ENCODE measurements around the gene SPOCK1. TPM values are rescaled to one million over a fixed set of nuclear protein-coding genes. Genes with fewer than 3 reads are reported as not detected.

Gene SPOCK1
- total RNA-seq, 1 experiment from 2014 or later: 9.8 TPM

GRCh38 chr5:137516961-137517360 is 17.8 kb upstream of the SPOCK1 start:
- ATAC-seq: no peak

GRCh38 chr5:137516251-137516797 is 17.2 kb upstream of the SPOCK1 start:
- intact Hi-C loops (cut with micrococcal nuclease): no loop called here
- Histone ChIP-seq H3K9me3 (ENCODE audit: low read length) (no peaks in the 10 kb centered on the region), H3K4me3 (ENCODE audit: low read length) (no peak overlapping the region), H3K4me2 (ENCODE audit: low read length) (no peak overlapping the region), H3K9ac (ENCODE audit: low read length) (no peak overlapping the region), H3K27me3 (ENCODE audit: low read length) (no peaks in the 10 kb centered on the region), H3K27ac (ENCODE audit: low read length) (no peak overlapping the region), H3K9me2 (replicated peaks; ENCODE audit: low read length) (no peaks in the 10 kb centered on the region), H3K36me3 (ENCODE audit: low read depth, low read length) (no peaks in the 10 kb centered on the region), H4K20me1 (ENCODE audit: low read length) (no peaks in the 10 kb centered on the region), H2AFZ (ENCODE audit: low read length) (no peak overlapping the region), H3F3A (ENCODE audit: low read length, unreplicated experiment) (no peaks in the 10 kb centered on the region), H3K79me2 (ENCODE audit: low read length) (no peaks in the 10 kb centered on the region), H3K4me1 (ENCODE audit: insufficient read depth, low read length) (no peaks in the 10 kb centered on the region)
- ChIA-PET CTCF (no interaction called here), POLR2A (ENCODE audit: unreplicated experiment) (no interaction called here)
- ATAC-seq (no peak), DNase-seq (no peak)
- no peak for TF ChIP-seq EZH2 (IDR thresholded peaks at IDR 0.05; ENCODE audit: low read length, unreplicated experiment)
- no peak for TF ChIP-seq CTCF (conservative IDR thresholded peaks at IDR 0.05; ENCODE audit: low read depth, low read length)
- no peak for TF ChIP-seq EZH2phosphoT487 (IDR thresholded peaks at IDR 0.05; ENCODE audit: borderline replicate concordance, low read length)
- no TSS peak for BruUV-seq (replicated peaks)

More at GRCh38 chr5:137516961-137517360, 17.8 kb upstream of the SPOCK1 start:
- no TSS peak for BruUV-seq (replicated peaks)
- intact Hi-C loops (cut with micrococcal nuclease): no loop called here
- Histone ChIP-seq H3K9me3 (ENCODE audit: low read length) (no peaks in the 10 kb centered on the region), H3K36me3 (ENCODE audit: low read depth, low read length) (no peaks in the 10 kb centered on the region), H3K27ac (ENCODE audit: low read length) (no peak overlapping the region), H3F3A (ENCODE audit: low read length, unreplicated experiment) (no peaks in the 10 kb centered on the region), H3K9ac (ENCODE audit: low read length) (no peak overlapping the region), H3K4me3 (ENCODE audit: low read length) (no peak overlapping the region), H2AFZ (ENCODE audit: low read length) (no peak overlapping the region), H3K79me2 (ENCODE audit: low read length) (no peaks in the 10 kb centered on the region), H4K20me1 (ENCODE audit: low read length) (no peaks in the 10 kb centered on the region), H3K4me1 (ENCODE audit: insufficient read depth, low read length) (no peaks in the 10 kb centered on the region), H3K9me2 (replicated peaks; ENCODE audit: low read length) (no peaks in the 10 kb centered on the region), H3K4me2 (ENCODE audit: low read length) (no peak overlapping the region), H3K27me3 (ENCODE audit: low read length) (no peaks in the 10 kb centered on the region)
- POLR2A ChIA-PET (ENCODE audit: unreplicated experiment): no interaction called here
- DNase-seq: no peak
- no peak for TF ChIP-seq EZH2 (IDR thresholded peaks at IDR 0.05; ENCODE audit: low read length, unreplicated experiment)
- no peak for TF ChIP-seq CTCF (conservative IDR thresholded peaks at IDR 0.05; ENCODE audit: low read depth, low read length)
- TF ChIP-seq EZH2phosphoT487 (IDR thresholded peaks at IDR 0.05; ENCODE audit: borderline replicate concordance, low read length): no peak
- CTCF ChIA-PET: no interaction called here

- no peak overlapping the region for H2AFZ ChIP-seq (ENCODE audit: low read length)
- H3F3A ChIP-seq (ENCODE audit: low read length, unreplicated experiment): no peaks in the 10 kb centered on the region
- H3K9me2 ChIP-seq (replicated peaks; ENCODE audit: low read length): no peaks in the 10 kb centered on the region
- ATAC-seq (no peak), DNase-seq (no peak)
- TF ChIP-seq EZH2 (IDR thresholded peaks at IDR 0.05; ENCODE audit: low read length, unreplicated experiment) (no peak), CTCF (conservative IDR thresholded peaks at IDR 0.05; ENCODE audit: low read depth, low read length) (no peak), EZH2phosphoT487 (IDR thresholded peaks at IDR 0.05; ENCODE audit: borderline replicate concordance, low read length) (no peak)
- CTCF ChIA-PET: no interaction called here
- intact Hi-C loops (cut with micrococcal nuclease): no loop called here
- no peak overlapping the region for H3K27ac ChIP-seq (ENCODE audit: low read length)
- no peaks in the 10 kb centered on the region for H3K27me3 ChIP-seq (ENCODE audit: low read length)
- no peaks in the 10 kb centered on the region for H3K36me3 ChIP-seq (ENCODE audit: low read depth, low read length)
- no TSS peak for BruUV-seq (replicated peaks)
- H3K9me3 ChIP-seq (ENCODE audit: low read length): no peaks in the 10 kb centered on the region
- H3K4me3 ChIP-seq (ENCODE audit: low read length): no peak overlapping the region
- POLR2A ChIA-PET (ENCODE audit: unreplicated experiment): no interaction called here
- H3K4me1 ChIP-seq (ENCODE audit: insufficient read depth, low read length): no peaks in the 10 kb centered on the region
- H3K4me2 ChIP-seq (ENCODE audit: low read length): no peak overlapping the region
- H3K79me2 ChIP-seq (ENCODE audit: low read length): no peaks in the 10 kb centered on the region
- no peak overlapping the region for H3K9ac ChIP-seq (ENCODE audit: low read length)
- no peaks in the 10 kb centered on the region for H4K20me1 ChIP-seq (ENCODE audit: low read length)
Measured at GRCh38 chr5:137515238-137515637, 16.1 kb upstream of the SPOCK1 start.
